Small intestine (tissue), 16 donors: Measurements from ENCODE around the gene CEP72. TPM values are rescaled to one million over a fixed set of nuclear protein-coding genes. Genes with fewer than 3 reads are reported as not detected.

ENCODE experiments used
- DNase-seq, 2 donors: peaks; one replicate each; pipeline versions ENCODE4 v3.0.0 to v3.0.0-alpha.2; 2013
- FAIRE-seq: peaks from 2 replicates; lab custom pipeline; 2012; peaks lifted over from hg19 to GRCh38; lab: Jason Lieb, UNC
- H3K27ac ChIP-seq, 3 donors: one replicate each; pipeline ENCODE4 v1.5.1; 2013; ENCODE audit warnings: low read length in 2 of 3, mild to moderate bottlenecking in 2 of 3, control low read depth in 1 of 3, inconsistent platforms in 1 of 3, low read depth in 1 of 3, moderate library complexity in 1 of 3
- H3K27me3 ChIP-seq, 3 donors: one replicate each; pipeline ENCODE4 v1.6.1; 2013; ENCODE audit warnings: low read length in 3 of 3, inconsistent platforms in 1 of 3; ENCODE audit not compliant: control insufficient read depth in 3 of 3, insufficient read depth in 3 of 3
- H3K36me3 ChIP-seq, 3 donors: one replicate each; pipeline ENCODE4 v1.6.1; 2013; ENCODE audit warnings: low read length in 3 of 3, inconsistent platforms in 1 of 3, low read depth in 1 of 3, mild to moderate bottlenecking in 1 of 3, moderate library complexity in 1 of 3; ENCODE audit not compliant: control insufficient read depth in 3 of 3, insufficient read depth in 2 of 3
- H3K4me1 ChIP-seq, 3 donors: one replicate each; pipeline ENCODE4 v1.6.1; 2013; ENCODE audit warnings: low read length in 2 of 3, inconsistent platforms in 1 of 3, low read depth in 1 of 3, mild to moderate bottlenecking in 1 of 3, moderate library complexity in 1 of 3; ENCODE audit not compliant: control insufficient read depth in 3 of 3, insufficient read depth in 2 of 3
- H3K4me3 ChIP-seq, 3 donors: one replicate each; pipeline ENCODE4 v1.5.1; 2013; ENCODE audit warnings: low read length in 3 of 3, control low read depth in 1 of 3, inconsistent platforms in 1 of 3, low read depth in 1 of 3, mild to moderate bottlenecking in 1 of 3, moderate library complexity in 1 of 3
- H3K9me3 ChIP-seq, 2 donors: one replicate each; pipeline ENCODE4 v1.6.1; 2013; ENCODE audit warnings: low read depth in 1 of 2, low read length in 1 of 2; ENCODE audit not compliant: control insufficient read depth in 2 of 2, insufficient read depth in 1 of 2
- WGBS, 3 donors: extraction: QIAGEN DNeasy Blood & Tissue Kit; methylation state at CpG; one replicate each; pipeline ENCODE4 v1.1.7; 2013; 5-methylcytosine and 5-hydroxymethylcytosine counted together
- long read RNA-seq, 10 donors: transcript quantifications; one replicate each; lab custom pipeline, GENCODE V29; 2026
- polyA plus RNA-seq, 4 donors: library from polyadenylated mRNA; stranded (reverse) in 3 of 4; unstranded in 1 of 4; fragments of 200-250 nt in 3 of 4; fragments of 120-200 nt in 1 of 4; gene quantifications; one replicate each; pipeline versions ENCODE4 v1.2.1 to v1.2.3, GENCODE V29; 2013
- donor health status: healthy with polysubstance abuse.
- donor health status: control.
- donor health status: control.
- donor health status: Bipolar disorder and iron deficiency.
- donor health status: healthy.

Gene CEP72
- polyA plus RNA-seq: 1 to 10 TPM in 3 of 4 donors, under 1 TPM in 1; 0.54 to 9.6 (median 4.9) TPM
- long read RNA-seq, donor 1: 0 reads
- long read RNA-seq, donor 2, partial matches to known transcripts: 0 of 1 reads
- long read RNA-seq, donor 2, other reads (novel, unspliced or antisense): 0 of 1 reads
- long read RNA-seq, donor 3: 0 reads
- long read RNA-seq, donor 4: 0 reads
- long read RNA-seq, donor 5: 0 reads
- long read RNA-seq, donor 6: 0 reads
- long read RNA-seq, donor 7: 0 reads
- long read RNA-seq, donor 8: 0 reads
- long read RNA-seq, donor 9, partial matches to known transcripts: 0 of 1 reads
- long read RNA-seq, donor 9, other reads (novel, unspliced or antisense): 0 of 1 reads
- long read RNA-seq, donor 10: 0 reads

- peaks cover 0 to 10% of the 10 kb centered on the region in 2 donors for H3K9me3 ChIP-seq
- peak within 1 kb of the TSS in 2 of 3 donors; percentile 27 to 79 for H3K27ac ChIP-seq
- 0 to 1% (median 1%) methylated on average over 51 to 72 of the region's 72 CpGs for WGBS, 3 donors
- no peak for FAIRE-seq
- H3K27me3 ChIP-seq: no peaks in the 10 kb centered on the region
- DNase-seq: peak; percentile 87 to 93
- peaks cover 0 to 16% (median 0%) of the 10 kb centered on the region in 3 donors for H3K36me3 ChIP-seq
- peaks cover 0 to 22% (median 0%) of the 10 kb centered on the region in 3 donors for H3K4me1 ChIP-seq
- peak within 1 kb of the TSS; percentile 72 to 92 (median 84) for H3K4me3 ChIP-seq
Observed at GRCh38 chr5:611731-612486, at the start of gene CEP72. Gene CEP72, plus strand, starts transcription at chr5:612340. Its CDS starts 22 bp downstream, at chr5:612362.

GRCh38 chr5:565782-566440, 46.2 kb upstream of the CEP72 start:
- FAIRE-seq (no peak), DNase-seq (peak; percentile 53 to 72)
- no peaks in the 10 kb centered on the region for H3K36me3 ChIP-seq
- H3K4me1 ChIP-seq: no peaks in the 10 kb centered on the region
- WGBS, 3 donors: 15 to 34% (median 20%) methylated on average over 18 to 20 of the region's 20 CpGs
- H3K4me3 ChIP-seq: no peak overlapping the region
- peaks cover 0 to 11% (median 5%) of the 10 kb centered on the region in 3 donors for H3K27me3 ChIP-seq
- no peak overlapping the region for H3K27ac ChIP-seq
- peaks cover 0 to 12% of the 10 kb centered on the region in 2 donors for H3K9me3 ChIP-seq

GRCh38 chr5:566636-567309, 45.4 kb upstream of the CEP72 start:
- Histone ChIP-seq H3K36me3 (no peaks in the 10 kb centered on the region), H3K4me1 (no peaks in the 10 kb centered on the region), H3K9me3 (peaks cover 0 to 8% of the 10 kb centered on the region in 2 donors), H3K4me3 (no peak overlapping the region), H3K27me3 (peaks cover 0 to 11% (median 5%) of the 10 kb centered on the region in 3 donors), H3K27ac (no peak overlapping the region)
- DNase-seq (no peak), FAIRE-seq (no peak)
- 88 to 93% (median 88%) methylated on average over 16 of the region's 16 CpGs for WGBS, 3 donors

GRCh38 chr5:567664-568060, 44.5 kb upstream of the CEP72 start:
- 75 to 91% (median 81%) methylated on average over 13 of the region's 13 CpGs for WGBS, 3 donors
- no peak overlapping the region for H3K27ac ChIP-seq
- FAIRE-seq: no peak

GRCh38 chr5:568061-568781, 43.9 kb upstream of the CEP72 start:
- Histone ChIP-seq H3K27me3 (peaks cover 0 to 11% (median 5%) of the 10 kb centered on the region in 3 donors), H3K27ac (no peak overlapping the region), H3K4me3 (no peak overlapping the region), H3K36me3 (no peaks in the 10 kb centered on the region), H3K4me1 (no peaks in the 10 kb centered on the region), H3K9me3 (peaks cover 0 to 9% of the 10 kb centered on the region in 2 donors)
- 63 to 77% (median 70%) methylated on average over 27 of the region's 27 CpGs for WGBS, 3 donors
- no peak for DNase-seq
- no peak for FAIRE-seq

More at GRCh38 chr5:567664-568060, 44.5 kb upstream of the CEP72 start:
- peaks cover 0 to 11% (median 5%) of the 10 kb centered on the region in 3 donors for H3K27me3 ChIP-seq
- no peak overlapping the region for H3K4me3 ChIP-seq
- no peaks in the 10 kb centered on the region for H3K36me3 ChIP-seq
- no peaks in the 10 kb centered on the region for H3K4me1 ChIP-seq
- DNase-seq: no peak
- peaks cover 0 to 9% of the 10 kb centered on the region in 2 donors for H3K9me3 ChIP-seq

GRCh38 chr5:568809-569208, 43.3 kb upstream of the CEP72 start:
- no peaks in the 10 kb centered on the region for H3K4me1 ChIP-seq
- H3K36me3 ChIP-seq: no peaks in the 10 kb centered on the region
- DNase-seq: no peak
- 86 to 91% (median 90%) methylated on average over 8 of the region's 8 CpGs for WGBS, 3 donors
- peaks cover 0 to 9% of the 10 kb centered on the region in 2 donors for H3K9me3 ChIP-seq
- H3K4me3 ChIP-seq: no peak overlapping the region
- no peak overlapping the region for H3K27ac ChIP-seq
- no peak for FAIRE-seq
- H3K27me3 ChIP-seq: peaks cover 0 to 11% (median 5%) of the 10 kb centered on the region in 3 donors

- Histone ChIP-seq H3K27me3 (peaks cover 0 to 11% (median 5%) of the 10 kb centered on the region in 3 donors), H3K4me1 (no peaks in the 10 kb centered on the region), H3K4me3 (no peak overlapping the region), H3K9me3 (peaks cover 0 to 9% of the 10 kb centered on the region in 2 donors), H3K27ac (no peak overlapping the region), H3K36me3 (no peaks in the 10 kb centered on the region)
- no peak for DNase-seq
- 89 to 90% (median 90%) methylated on average over 23 of the region's 23 CpGs for WGBS, 3 donors
- no peak for FAIRE-seq
Observed at GRCh38 chr5:569358-569867, 42.7 kb upstream of the CEP72 start.
